KMS-11 (cell line): ENCODE data around the gene IGF2R.
"Not testable (repeated sequence)": the region's sequence is repeated elsewhere in the genome, so short reads cannot be mapped to it uniquely, and the experiment has no call there.

Source experiments
- H2AFZ ChIP-seq: fragments of 200-600 bp; sonication (generic); 2 replicates; pipeline ENCODE4 v1.6.1; 2016; ENCODE audit warnings: antibody characterized with exemption, mixed run types, low read depth
- H3K27ac ChIP-seq: fragments of 200-600 bp; sonication (generic); 2 replicates; pipeline ENCODE4 v1.6.1; 2016; ENCODE audit warnings: mild to moderate bottlenecking, mixed run types
- H3K27me3 ChIP-seq: fragments of 200-600 bp; sonication (generic); 2 replicates; pipeline ENCODE4 v1.6.1; 2017; ENCODE audit warnings: mild to moderate bottlenecking, low read depth, mixed run types, moderate library complexity; ENCODE audit not compliant: insufficient read depth
- H3K36me3 ChIP-seq: fragments of 200-600 bp; sonication (generic); 2 replicates; pipeline ENCODE4 v1.6.1; 2017; ENCODE audit warnings: mild to moderate bottlenecking, mixed run types; ENCODE audit not compliant: insufficient read depth
- H3K4me1 ChIP-seq: fragments of 200-600 bp; sonication (generic); 2 replicates; pipeline ENCODE4 v1.6.1; 2016; ENCODE audit warnings: mild to moderate bottlenecking, low read depth, mixed run types; ENCODE audit not compliant: poor library complexity, severe bottlenecking
- H3K4me2 ChIP-seq: fragments of 200-600 bp; sonication (generic); 2 replicates; pipeline ENCODE4 v1.7.0; 2016; ENCODE audit warnings: mild to moderate bottlenecking, mixed run types
- H3K4me3 ChIP-seq: fragments of 200-600 bp; sonication (generic); IDR thresholded peaks from 2 replicates; pipeline ENCODE4 v1.6.1; 2017; ENCODE audit warnings: low read depth, low read length, mixed read lengths; ENCODE audit not compliant: insufficient read depth
- H3K79me2 ChIP-seq: fragments of 200-600 bp; sonication (generic); 2 replicates; pipeline ENCODE4 v1.6.1; 2016; ENCODE audit warnings: low read depth, mixed run types; ENCODE audit not compliant: insufficient read depth
- H3K9ac ChIP-seq: fragments of 200-600 bp; sonication (generic); 2 replicates; pipeline ENCODE4 v1.6.1; 2016; ENCODE audit warnings: mild to moderate bottlenecking, mixed run types
- H4K20me1 ChIP-seq: fragments of 200-600 bp; sonication (generic); 2 replicates; pipeline ENCODE4 v1.6.1; 2016; ENCODE audit warnings: mild to moderate bottlenecking, mixed run types; ENCODE audit not compliant: insufficient read depth
- CTCF ChIP-seq: fragments of 200-600 bp; sonication (generic); conservative IDR thresholded peaks from 2 replicates; pipeline ENCODE4 v1.6.1; 2017; ENCODE audit warnings: low read depth, mild to moderate bottlenecking, antibody characterized with exemption, low read length, moderate library complexity, mixed read lengths

Gene IGF2R

GRCh38 chr6:160133441-160134336 lies 164.8 kb downstream of the IGF2R start:
- Histone ChIP-seq H3K27ac (no peak overlapping the region), H3K9ac (no peak overlapping the region), H4K20me1 (no peaks in the 10 kb centered on the region), H3K79me2 (no peaks in the 10 kb centered on the region), H3K4me2 (no peak overlapping the region), H3K4me1 (peaks cover 4% of the 10 kb centered on the region), H3K36me3 (no peaks in the 10 kb centered on the region), H2AFZ (no peak overlapping the region), H3K27me3 (no peaks in the 10 kb centered on the region), H3K4me3 (no peak overlapping the region)
- no peak for TF ChIP-seq CTCF

DNA sequence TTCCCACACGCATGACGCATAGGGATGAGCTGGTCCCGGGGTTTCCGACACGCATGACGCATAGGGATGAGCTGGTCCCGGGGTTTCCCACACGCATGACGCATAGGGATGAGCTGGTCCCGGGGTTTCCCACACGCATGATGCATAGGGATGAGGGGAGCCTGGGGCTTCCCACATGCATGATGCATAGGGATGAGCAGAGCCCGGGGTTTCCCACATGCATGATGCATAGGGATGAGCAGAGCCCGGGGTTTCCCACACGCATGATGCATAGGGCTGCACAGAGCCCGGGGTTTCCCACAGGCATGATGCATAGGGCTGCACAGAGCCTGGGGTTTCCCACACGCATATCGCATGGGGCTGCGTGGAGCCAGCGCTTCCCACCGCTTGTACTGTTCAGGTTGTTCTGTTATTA lies 165.5 kb downstream of the IGF2R start:
- not testable (repeated sequence) for H4K20me1 ChIP-seq, H3K4me1 ChIP-seq, H3K4me3 ChIP-seq, H2AFZ ChIP-seq, H3K27me3 ChIP-seq, H3K4me2 ChIP-seq, H3K36me3 ChIP-seq, H3K9ac ChIP-seq, H3K79me2 ChIP-seq, H3K27ac ChIP-seq

- Histone ChIP-seq H3K79me2 (no peaks in the 10 kb centered on the region), H3K4me2 (no peak overlapping the region), H3K9ac (no peak overlapping the region), H3K36me3 (no peaks in the 10 kb centered on the region), H4K20me1 (no peaks in the 10 kb centered on the region), H3K27me3 (no peaks in the 10 kb centered on the region), H2AFZ (no peak overlapping the region), H3K4me1 (peaks cover 4% of the 10 kb centered on the region), H3K27ac (no peak overlapping the region), H3K4me3 (no peak overlapping the region)
- no peak for TF ChIP-seq CTCF
Measured at GRCh38 chr6:160134779-160135547, 166.1 kb downstream of the IGF2R start.

GRCh38 chr6:160135907-160136655 lies 167.2 kb downstream of the IGF2R start:
- Histone ChIP-seq H3K27me3 (no peaks in the 10 kb centered on the region), H2AFZ (no peak overlapping the region), H3K36me3 (no peaks in the 10 kb centered on the region), H3K27ac (no peak overlapping the region), H4K20me1 (no peaks in the 10 kb centered on the region), H3K79me2 (no peaks in the 10 kb centered on the region), H3K4me3 (no peak overlapping the region), H3K4me1 (peaks cover 4% of the 10 kb centered on the region), H3K9ac (no peak overlapping the region), H3K4me2 (no peak overlapping the region)
- TF ChIP-seq CTCF, result no peak
